ENCODE results near the gene ZNG1A.
"Not testable (repeated sequence)": the region's sequence is repeated elsewhere in the genome, so short reads cannot be mapped to it uniquely, and the experiment has no call there.

ZNG1A gene

DNA sequence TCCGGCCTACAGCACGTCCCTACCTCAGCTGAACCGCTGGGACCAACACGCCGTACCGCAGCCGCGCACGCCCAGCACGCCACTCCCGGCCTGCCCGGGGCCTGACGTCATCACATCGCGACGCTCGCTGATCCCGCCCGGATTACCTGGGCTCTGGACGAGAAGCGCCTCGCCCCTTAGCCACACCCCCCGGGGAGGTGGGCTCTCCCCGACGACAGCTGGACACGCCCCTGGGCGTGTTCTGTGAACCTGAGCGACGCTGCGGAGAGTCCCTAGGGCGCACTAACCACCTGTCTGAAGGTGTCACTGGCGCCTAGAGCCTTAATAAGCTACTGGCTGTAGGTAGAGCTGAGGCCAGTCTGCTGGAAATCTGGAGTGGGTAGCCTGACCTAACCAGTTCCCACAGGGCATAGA, at the start of gene ZNG1A:
ZNG1A (minus strand) TSS at position 87 of the 414 bp plus-strand sequence. CDS start 87 bp downstream, outside the sequence.
- H3K36me3 ChIP-seq (ENCODE audit: insufficient read depth, low read length); H3K27me3 ChIP-seq (ENCODE audit: insufficient read depth, low read length); H3K79me2 ChIP-seq (ENCODE audit: control insufficient read depth, insufficient read depth, low read length, unreplicated experiment); H3K4me1 ChIP-seq (ENCODE audit: control insufficient read depth, insufficient read depth, low read length, unreplicated experiment); H3K27ac ChIP-seq (ENCODE audit: low read depth, low read length): not testable (repeated sequence)
- peak within 1 kb of the TSS; percentile 75 for H2AFZ ChIP-seq (ENCODE audit: low read length, unreplicated experiment)
- peak within 1 kb of the TSS; percentile 76 for H3K4me3 ChIP-seq (ENCODE audit: low read depth, low read length)

DNA sequence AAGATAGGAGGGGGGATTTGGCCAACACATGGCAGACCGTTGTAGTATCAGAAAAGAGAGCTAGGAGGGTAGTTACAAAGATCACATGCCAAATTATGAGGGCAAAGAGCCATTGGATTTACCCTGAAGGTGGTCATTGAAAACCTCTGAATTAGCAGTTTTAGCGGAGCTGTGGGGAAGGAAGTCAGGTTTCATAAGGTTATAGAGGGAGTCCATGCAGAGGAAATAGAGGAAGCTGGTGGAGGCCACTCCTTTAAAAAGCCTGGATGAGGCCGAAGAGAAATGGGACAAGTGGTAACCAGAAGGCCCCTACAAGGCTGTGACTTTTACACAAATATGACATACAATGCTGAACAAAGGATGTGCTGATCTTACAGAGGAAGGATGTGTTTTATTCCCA, 49.0 kb upstream of the ZNG1A start:
- Histone ChIP-seq H3K4me1 (ENCODE audit: control insufficient read depth, insufficient read depth, low read length, unreplicated experiment) (no peaks in the 10 kb centered on the region), H3K79me2 (ENCODE audit: control insufficient read depth, insufficient read depth, low read length, unreplicated experiment) (no peaks in the 10 kb centered on the region), H3K4me3 (ENCODE audit: low read depth, low read length) (no peak overlapping the region), H3K27ac (ENCODE audit: low read depth, low read length) (no peak overlapping the region), H2AFZ (ENCODE audit: low read length, unreplicated experiment) (no peak overlapping the region), H3K27me3 (ENCODE audit: insufficient read depth, low read length) (peaks cover 43% of the 10 kb centered on the region), H3K36me3 (ENCODE audit: insufficient read depth, low read length) (no peaks in the 10 kb centered on the region)

DNA sequence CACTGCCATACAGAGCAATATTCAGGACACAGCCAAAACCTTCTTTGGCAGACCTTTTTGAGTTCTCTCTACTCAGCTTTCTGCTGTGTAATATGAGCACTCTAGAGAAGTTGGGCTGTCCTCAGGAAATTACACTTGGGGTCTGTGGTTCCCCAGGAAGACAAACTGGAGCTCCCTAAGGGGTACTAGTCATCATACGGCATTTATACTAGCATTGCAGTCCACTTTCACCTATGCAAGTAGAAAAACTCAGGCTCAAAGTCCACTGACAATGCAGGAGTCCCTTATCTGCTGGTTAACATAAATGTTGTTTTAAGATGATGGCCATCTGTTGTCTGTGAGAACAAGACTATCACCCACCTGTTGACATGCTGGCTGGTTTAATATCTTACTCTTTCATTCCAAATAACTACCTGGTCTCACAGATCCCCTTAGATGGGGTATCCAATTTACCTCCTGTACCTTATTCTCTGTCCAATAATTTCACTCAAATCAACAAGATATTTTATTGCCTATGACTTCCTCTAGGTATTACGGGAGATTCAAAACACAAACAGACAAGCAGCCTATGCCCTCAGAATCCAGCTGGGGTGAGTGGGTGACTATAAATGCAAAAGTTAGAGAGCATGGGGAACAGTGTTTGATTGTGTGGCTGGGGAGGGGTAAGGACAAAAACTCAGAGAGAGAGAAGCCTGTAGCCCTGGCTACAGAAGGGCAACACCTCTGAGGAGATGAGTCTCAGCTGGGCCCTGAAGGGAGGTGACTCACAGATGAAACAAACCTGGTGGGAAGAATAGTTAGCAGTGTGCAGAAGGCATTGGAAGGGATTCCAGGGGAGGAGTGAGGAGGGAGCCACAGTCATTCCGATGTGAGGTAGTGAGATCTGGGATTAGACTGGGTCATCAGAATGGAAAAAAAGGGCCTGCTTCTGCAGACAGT, 46.0 kb upstream of the ZNG1A start:
- Histone ChIP-seq H2AFZ (ENCODE audit: low read length, unreplicated experiment) (no peak overlapping the region), H3K27ac (ENCODE audit: low read depth, low read length) (no peak overlapping the region), H3K4me3 (ENCODE audit: low read depth, low read length) (no peak overlapping the region), H3K27me3 (ENCODE audit: insufficient read depth, low read length) (peaks cover 60% of the 10 kb centered on the region), H3K79me2 (ENCODE audit: control insufficient read depth, insufficient read depth, low read length, unreplicated experiment) (no peaks in the 10 kb centered on the region), H3K36me3 (ENCODE audit: insufficient read depth, low read length) (no peaks in the 10 kb centered on the region), H3K4me1 (ENCODE audit: control insufficient read depth, insufficient read depth, low read length, unreplicated experiment) (no peaks in the 10 kb centered on the region)

DNA sequence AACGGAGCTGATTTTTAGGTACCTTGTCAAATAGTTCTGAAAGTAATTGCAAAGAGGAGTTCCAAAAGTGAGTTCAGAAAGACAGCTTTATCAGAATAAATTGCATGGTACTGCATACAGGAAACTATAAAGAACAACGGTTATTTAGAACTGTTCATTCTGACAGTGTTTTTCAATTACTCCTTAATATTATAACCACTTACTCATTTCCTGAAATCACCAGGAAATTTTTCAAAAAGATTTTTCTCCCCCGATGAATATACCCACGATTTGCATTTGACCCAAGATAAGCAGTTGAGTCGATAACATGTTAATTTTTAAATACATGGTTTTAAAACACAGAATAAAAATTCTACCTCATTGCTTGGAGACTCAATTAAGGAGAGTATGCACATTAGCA, 45.2 kb upstream of the ZNG1A start:
- Histone ChIP-seq H2AFZ (ENCODE audit: low read length, unreplicated experiment) (no peak overlapping the region), H3K4me1 (ENCODE audit: control insufficient read depth, insufficient read depth, low read length, unreplicated experiment) (no peaks in the 10 kb centered on the region), H3K4me3 (ENCODE audit: low read depth, low read length) (no peak overlapping the region), H3K79me2 (ENCODE audit: control insufficient read depth, insufficient read depth, low read length, unreplicated experiment) (no peaks in the 10 kb centered on the region), H3K36me3 (ENCODE audit: insufficient read depth, low read length) (no peaks in the 10 kb centered on the region), H3K27me3 (ENCODE audit: insufficient read depth, low read length) (peaks cover 60% of the 10 kb centered on the region), H3K27ac (ENCODE audit: low read depth, low read length) (no peak overlapping the region)

DNA sequence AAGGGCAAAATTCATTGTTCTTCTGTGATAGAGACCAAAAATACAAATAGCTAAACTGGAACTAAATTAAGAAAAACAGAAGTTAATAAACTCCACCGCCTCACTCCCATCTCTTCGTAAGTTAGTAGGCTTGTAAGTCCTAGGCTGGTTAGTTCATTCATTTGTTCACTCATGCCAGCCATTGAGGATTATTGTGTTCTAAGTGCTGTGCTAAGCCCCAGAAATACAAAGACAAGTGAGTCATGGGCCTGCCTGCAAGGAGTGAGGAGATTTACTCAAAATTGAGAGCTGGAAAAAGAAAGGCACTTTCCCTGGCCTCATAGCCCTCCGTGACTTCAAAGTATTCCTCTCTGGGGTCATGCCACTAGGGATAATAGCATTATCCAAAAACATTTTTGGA, 44.3 kb upstream of the ZNG1A start:
- Histone ChIP-seq H3K4me3 (ENCODE audit: low read depth, low read length) (no peak overlapping the region), H3K27me3 (ENCODE audit: insufficient read depth, low read length) (peaks cover 60% of the 10 kb centered on the region), H3K36me3 (ENCODE audit: insufficient read depth, low read length) (no peaks in the 10 kb centered on the region), H3K79me2 (ENCODE audit: control insufficient read depth, insufficient read depth, low read length, unreplicated experiment) (no peaks in the 10 kb centered on the region), H2AFZ (ENCODE audit: low read length, unreplicated experiment) (no peak overlapping the region), H3K27ac (ENCODE audit: low read depth, low read length) (no peak overlapping the region), H3K4me1 (ENCODE audit: control insufficient read depth, insufficient read depth, low read length, unreplicated experiment) (no peaks in the 10 kb centered on the region)

DNA sequence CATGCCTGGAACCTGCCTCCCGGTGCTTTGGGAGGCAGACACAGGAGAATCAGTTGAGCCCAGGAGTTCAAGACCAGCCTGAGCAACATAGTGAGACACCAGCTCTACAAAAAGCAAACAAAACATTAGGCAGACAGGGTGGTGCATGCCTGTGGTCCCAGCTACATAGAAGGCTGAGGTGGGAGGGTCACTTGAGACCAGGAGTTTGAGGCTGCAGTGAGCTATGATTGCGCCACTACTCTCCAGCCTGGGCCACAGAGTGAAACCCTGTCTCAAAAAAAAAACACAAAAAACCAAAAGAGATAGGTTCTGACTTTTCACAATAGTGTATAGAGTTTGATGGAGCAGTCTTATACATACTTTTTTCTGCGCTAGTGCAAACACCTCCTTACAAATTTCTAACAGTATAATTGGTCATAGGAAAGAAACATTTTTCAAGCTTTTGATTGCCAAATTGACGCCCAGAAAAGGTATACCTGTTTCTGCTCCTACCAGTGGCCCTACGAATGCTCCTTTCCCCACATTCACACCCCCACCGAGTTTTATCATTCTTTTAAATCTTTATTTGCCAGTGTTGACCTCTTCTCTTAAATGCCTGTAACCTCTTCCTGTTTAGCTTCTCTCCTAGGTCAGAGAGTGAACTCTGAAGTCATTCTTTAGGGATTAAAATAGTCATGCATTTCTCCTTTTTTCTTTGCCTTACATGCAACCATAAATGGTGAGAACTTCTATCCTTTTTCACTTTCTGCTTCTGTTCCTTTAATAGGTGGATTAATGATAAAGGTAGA, 43.3 kb upstream of the ZNG1A start:
- Histone ChIP-seq H3K79me2 (ENCODE audit: control insufficient read depth, insufficient read depth, low read length, unreplicated experiment) (no peaks in the 10 kb centered on the region), H3K4me3 (ENCODE audit: low read depth, low read length) (no peak overlapping the region), H3K27ac (ENCODE audit: low read depth, low read length) (no peak overlapping the region), H3K27me3 (ENCODE audit: insufficient read depth, low read length) (peaks cover 64% of the 10 kb centered on the region), H2AFZ (ENCODE audit: low read length, unreplicated experiment) (no peak overlapping the region), H3K4me1 (ENCODE audit: control insufficient read depth, insufficient read depth, low read length, unreplicated experiment) (no peaks in the 10 kb centered on the region), H3K36me3 (ENCODE audit: insufficient read depth, low read length) (no peaks in the 10 kb centered on the region)

DNA sequence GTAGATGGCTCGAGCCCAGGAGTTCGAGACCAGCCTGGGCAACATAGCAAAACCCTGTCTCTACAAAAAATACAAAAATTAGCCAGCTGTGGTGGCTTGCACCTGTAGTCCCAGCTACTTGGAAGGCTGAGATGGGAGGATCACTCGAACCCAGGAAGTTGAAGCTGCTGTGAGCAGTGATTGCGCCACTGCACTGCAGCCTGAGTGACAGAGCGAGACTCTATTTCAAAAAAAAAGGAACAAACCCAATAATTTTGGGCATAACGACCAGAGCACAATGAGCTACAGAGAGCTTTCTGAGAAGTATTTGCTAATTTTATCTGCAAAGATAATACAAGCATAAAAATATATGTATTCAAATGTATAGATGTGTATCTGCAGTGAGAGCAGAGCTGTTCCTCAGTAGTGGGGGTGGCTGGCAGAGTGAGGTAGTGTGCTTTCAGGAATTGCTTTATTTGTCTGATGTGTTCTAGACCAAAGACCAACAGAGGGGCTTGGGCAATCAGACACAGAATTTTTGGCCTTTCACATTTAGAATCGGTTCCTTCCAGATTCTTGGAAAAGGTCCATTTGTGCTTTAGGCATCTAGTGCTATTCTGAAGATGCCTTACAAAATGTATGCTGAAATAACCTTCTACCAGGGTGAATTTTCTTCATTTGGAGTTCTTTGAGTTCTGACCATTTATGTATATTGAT, 41.0 kb upstream of the ZNG1A start:
- Histone ChIP-seq H2AFZ (ENCODE audit: low read length, unreplicated experiment) (no peak overlapping the region), H3K27ac (ENCODE audit: low read depth, low read length) (no peak overlapping the region), H3K36me3 (ENCODE audit: insufficient read depth, low read length) (no peaks in the 10 kb centered on the region), H3K4me3 (ENCODE audit: low read depth, low read length) (no peak overlapping the region), H3K27me3 (ENCODE audit: insufficient read depth, low read length) (peaks cover 69% of the 10 kb centered on the region), H3K79me2 (ENCODE audit: control insufficient read depth, insufficient read depth, low read length, unreplicated experiment) (no peaks in the 10 kb centered on the region), H3K4me1 (ENCODE audit: control insufficient read depth, insufficient read depth, low read length, unreplicated experiment) (no peaks in the 10 kb centered on the region)

DNA sequence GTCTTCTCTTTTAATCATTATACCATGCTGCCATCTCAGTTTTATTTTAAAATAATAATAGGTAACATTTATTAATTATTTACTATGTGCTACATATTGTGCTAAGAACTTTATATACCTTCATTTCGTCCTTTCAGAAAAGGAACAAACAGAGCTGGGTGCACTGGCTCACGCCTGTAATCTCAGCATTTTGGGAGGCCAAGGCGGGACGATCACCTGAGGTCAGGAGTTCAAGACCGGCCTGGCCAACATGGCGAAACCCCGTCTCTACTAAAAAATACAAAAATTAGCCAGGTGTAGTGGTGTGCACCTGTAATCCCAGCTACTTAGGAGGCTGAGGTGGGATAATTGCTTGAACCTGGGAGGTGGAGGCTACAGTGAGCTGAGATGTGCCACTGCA, 40.2 kb upstream of the ZNG1A start:
- not testable (repeated sequence) for H3K79me2 ChIP-seq (ENCODE audit: control insufficient read depth, insufficient read depth, low read length, unreplicated experiment); H2AFZ ChIP-seq (ENCODE audit: low read length, unreplicated experiment); H3K36me3 ChIP-seq (ENCODE audit: insufficient read depth, low read length); H3K4me1 ChIP-seq (ENCODE audit: control insufficient read depth, insufficient read depth, low read length, unreplicated experiment); H3K27ac ChIP-seq (ENCODE audit: low read depth, low read length); H3K4me3 ChIP-seq (ENCODE audit: low read depth, low read length)
- H3K27me3 ChIP-seq (ENCODE audit: insufficient read depth, low read length), result peaks cover 69% of the 10 kb centered on the region

DNA sequence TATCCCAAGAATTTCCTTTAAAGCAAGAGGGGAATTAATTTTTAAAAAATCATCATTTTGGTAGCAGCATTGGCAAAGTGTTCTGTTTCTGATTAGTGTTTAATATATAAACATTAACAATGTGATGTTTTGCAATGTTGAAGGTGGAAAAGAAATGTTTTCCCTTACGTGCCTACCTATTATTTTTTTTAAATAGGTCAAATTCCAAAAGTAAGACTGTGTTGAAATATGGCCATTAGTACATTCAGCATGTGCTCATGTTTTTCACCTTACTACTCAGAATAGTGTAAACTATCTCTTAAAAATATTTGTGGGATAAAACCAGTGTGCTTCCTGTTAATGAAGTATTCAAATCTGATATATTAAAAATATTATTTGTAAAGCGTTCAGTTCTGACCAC, 39.1 kb upstream of the ZNG1A start:
- Histone ChIP-seq H3K27me3 (ENCODE audit: insufficient read depth, low read length) (peaks cover 65% of the 10 kb centered on the region), H2AFZ (ENCODE audit: low read length, unreplicated experiment) (no peak overlapping the region), H3K36me3 (ENCODE audit: insufficient read depth, low read length) (no peaks in the 10 kb centered on the region), H3K79me2 (ENCODE audit: control insufficient read depth, insufficient read depth, low read length, unreplicated experiment) (no peaks in the 10 kb centered on the region), H3K27ac (ENCODE audit: low read depth, low read length) (no peak overlapping the region), H3K4me1 (ENCODE audit: control insufficient read depth, insufficient read depth, low read length, unreplicated experiment) (no peaks in the 10 kb centered on the region), H3K4me3 (ENCODE audit: low read depth, low read length) (no peak overlapping the region)

DNA sequence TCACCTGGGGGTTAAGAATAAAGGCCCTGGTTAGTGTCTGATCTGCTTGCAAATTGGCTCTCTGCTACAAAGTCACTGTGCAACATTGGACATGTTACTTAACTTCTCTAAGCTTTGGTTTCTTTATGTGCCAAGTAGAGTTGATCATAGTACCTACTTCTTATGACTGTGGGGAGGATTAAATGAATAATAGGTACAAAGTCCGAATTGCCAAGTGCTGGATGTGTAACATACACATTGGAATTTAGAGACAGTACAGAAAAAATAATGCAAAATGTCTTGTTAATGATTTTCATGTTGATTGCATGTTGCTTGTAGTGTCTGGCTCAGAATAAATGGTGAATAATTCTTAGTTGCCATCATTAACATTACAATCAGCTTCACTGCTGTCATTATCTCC, 38.0 kb upstream of the ZNG1A start:
- Histone ChIP-seq H3K79me2 (ENCODE audit: control insufficient read depth, insufficient read depth, low read length, unreplicated experiment) (no peaks in the 10 kb centered on the region), H3K27me3 (ENCODE audit: insufficient read depth, low read length) (peaks cover 64% of the 10 kb centered on the region), H3K27ac (ENCODE audit: low read depth, low read length) (no peak overlapping the region), H3K4me3 (ENCODE audit: low read depth, low read length) (no peak overlapping the region), H2AFZ (ENCODE audit: low read length, unreplicated experiment) (no peak overlapping the region), H3K36me3 (ENCODE audit: insufficient read depth, low read length) (no peaks in the 10 kb centered on the region), H3K4me1 (ENCODE audit: control insufficient read depth, insufficient read depth, low read length, unreplicated experiment) (no peaks in the 10 kb centered on the region)
